Thoracic aorta (tissue), 2 donors: ENCODE data around the gene TRAK1. TPM values are rescaled to one million over a fixed set of nuclear protein-coding genes. Genes with fewer than 3 reads are reported as not detected.

Source experiments
- ATAC-seq: fragments of 150-250 bp; one replicate; pipeline ENCODE4 v1.8.0; 2017; ENCODE audit warnings: low read depth; ENCODE audit not compliant: insufficient number of reproducible peaks, low FRiP score
- DNase-seq: peaks from one replicate; pipeline ENCODE4 v3.0.0-alpha.2; 2020; ENCODE audit warnings: low spot score
- H3K27ac ChIP-seq, 2 donors: fragments of 200-600 bp; sonication (generic); 1 replicate in 1 of 2; 2 replicates in 1 of 2; pipeline ENCODE4 v1.5.1; 2016; ENCODE audit warnings: mild to moderate bottlenecking in 2 of 2, moderate library complexity in 2 of 2
- H3K27me3 ChIP-seq: fragments of 200-600 bp; sonication (generic); replicated peaks from 2 replicates; pipeline ENCODE4 v1.6.0; 2016; ENCODE audit warnings: mild to moderate bottlenecking; ENCODE audit not compliant: insufficient read depth
- H3K36me3 ChIP-seq: fragments of 200-600 bp; sonication (generic); one replicate; pipeline ENCODE4 v1.5.1; 2016
- H3K4me1 ChIP-seq, 2 donors: fragments of 200-600 bp; sonication (generic); 1 replicate in 1 of 2; 2 replicates in 1 of 2; pipeline versions ENCODE4 v1.5.1 to v1.6.0; 2016; ENCODE audit warnings: low read depth in 2 of 2, mild to moderate bottlenecking in 1 of 2; ENCODE audit not compliant: control insufficient read depth in 1 of 2
- H3K4me3 ChIP-seq: fragments of 200-600 bp; sonication (generic); 2 replicates; pipeline ENCODE4 v1.5.1; 2016; ENCODE audit warnings: mild to moderate bottlenecking
- H3K9me3 ChIP-seq: fragments of 200-600 bp; sonication (generic); 2 replicates; pipeline ENCODE4 v1.5.1; 2016
- total RNA-seq, 2 donors: library from RNA; depleted of rRNA; stranded (reverse); fragments of >200 nt; gene quantifications; one replicate each; pipeline versions ENCODE4 v1.1.0 to v1.2.3, GENCODE V29; 2016
- TF ChIP-seq, protein P1 (sequence below): fragments of 200-600 bp; sonication (generic); IDR thresholded peaks from one replicate; pipeline ENCODE4 v1.5.1; 2019; ENCODE audit warnings: antibody characterized with exemption

The TRAK1 gene
- total RNA-seq, 2 donors from 2014 or later: 35.1 to 36.0 TPM

DNA sequence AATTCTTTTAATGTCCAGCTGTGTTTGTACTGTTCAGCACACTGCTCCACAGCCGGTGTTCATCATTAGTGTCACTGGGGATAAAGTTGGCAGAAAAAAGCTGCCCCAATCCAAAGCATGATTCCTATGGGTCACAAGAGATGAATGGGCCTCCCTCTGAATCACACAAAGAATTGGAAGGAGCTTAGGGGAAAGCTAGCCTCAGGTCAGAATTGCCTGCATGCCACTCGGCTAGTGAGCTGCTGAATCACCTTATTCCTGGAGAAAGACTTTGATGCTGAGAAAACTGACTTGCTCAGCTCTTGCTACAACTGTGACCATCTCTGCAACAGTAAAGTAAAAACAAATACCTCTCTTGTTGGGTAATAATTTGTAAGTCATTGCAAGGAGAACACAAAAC is 171.4 kb downstream of the TRAK1 start:
- TF ChIP-seq, protein P1, sequence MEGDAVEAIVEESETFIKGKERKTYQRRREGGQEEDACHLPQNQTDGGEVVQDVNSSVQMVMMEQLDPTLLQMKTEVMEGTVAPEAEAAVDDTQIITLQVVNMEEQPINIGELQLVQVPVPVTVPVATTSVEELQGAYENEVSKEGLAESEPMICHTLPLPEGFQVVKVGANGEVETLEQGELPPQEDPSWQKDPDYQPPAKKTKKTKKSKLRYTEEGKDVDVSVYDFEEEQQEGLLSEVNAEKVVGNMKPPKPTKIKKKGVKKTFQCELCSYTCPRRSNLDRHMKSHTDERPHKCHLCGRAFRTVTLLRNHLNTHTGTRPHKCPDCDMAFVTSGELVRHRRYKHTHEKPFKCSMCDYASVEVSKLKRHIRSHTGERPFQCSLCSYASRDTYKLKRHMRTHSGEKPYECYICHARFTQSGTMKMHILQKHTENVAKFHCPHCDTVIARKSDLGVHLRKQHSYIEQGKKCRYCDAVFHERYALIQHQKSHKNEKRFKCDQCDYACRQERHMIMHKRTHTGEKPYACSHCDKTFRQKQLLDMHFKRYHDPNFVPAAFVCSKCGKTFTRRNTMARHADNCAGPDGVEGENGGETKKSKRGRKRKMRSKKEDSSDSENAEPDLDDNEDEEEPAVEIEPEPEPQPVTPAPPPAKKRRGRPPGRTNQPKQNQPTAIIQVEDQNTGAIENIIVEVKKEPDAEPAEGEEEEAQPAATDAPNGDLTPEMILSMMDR: no peak
- Histone ChIP-seq H3K27ac (no peak overlapping the region), H3K9me3 (no peaks in the 10 kb centered on the region), H3K4me3 (no peak overlapping the region), H3K27me3 (peaks cover 5% of the 10 kb centered on the region), H3K36me3 (no peaks in the 10 kb centered on the region), H3K4me1 (peaks cover 4 to 18% of the 10 kb centered on the region in 2 donors)
- DNase-seq (no peak), ATAC-seq (no peak)

DNA sequence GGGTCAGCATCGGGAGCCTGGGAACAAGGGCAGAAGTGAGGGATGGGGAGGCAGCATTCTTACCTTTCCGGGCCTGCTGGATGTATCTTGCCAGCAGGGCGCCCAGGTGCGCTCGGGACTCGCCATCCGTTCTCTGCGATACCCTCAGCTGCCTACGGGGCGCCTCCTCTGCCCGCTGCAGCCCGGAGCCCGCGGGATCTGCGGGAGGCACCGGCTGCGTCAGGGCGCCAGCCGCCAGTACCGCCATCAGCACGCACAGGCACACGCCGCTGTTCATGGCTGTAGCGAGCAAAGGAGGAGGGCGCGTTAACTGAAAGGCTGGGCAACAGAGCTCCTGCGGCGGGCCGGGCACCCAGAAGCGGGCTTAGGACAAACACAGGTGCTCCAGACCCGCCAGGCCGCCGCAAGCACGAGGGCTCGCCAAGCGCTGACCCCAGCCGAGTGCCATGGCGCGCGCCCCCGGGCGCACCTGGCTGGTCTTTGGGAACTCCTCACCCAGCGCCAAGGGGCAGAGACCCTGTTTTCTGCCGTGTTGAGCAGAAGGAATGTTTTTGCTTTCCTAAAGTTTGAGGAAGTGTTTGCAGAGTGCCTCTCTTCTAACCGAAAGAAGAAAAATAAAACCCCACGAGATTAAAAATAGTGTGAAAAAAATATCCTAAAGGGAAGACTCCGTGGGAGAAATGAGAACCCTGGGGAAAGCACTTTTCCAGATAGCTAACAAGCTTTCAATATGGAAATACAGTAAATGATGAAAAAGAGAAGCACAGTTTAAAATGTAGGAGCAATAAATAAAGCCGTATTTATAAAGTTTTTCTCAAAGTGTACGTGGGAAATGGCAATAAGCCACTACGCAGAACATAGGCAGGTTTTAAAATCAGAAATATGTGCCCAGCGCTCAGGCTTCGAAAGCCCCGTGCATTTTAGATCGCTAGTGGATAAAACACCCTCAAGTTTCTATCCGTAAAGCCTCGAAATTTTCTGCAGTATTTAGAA is 172.5 kb downstream of the TRAK1 start:
- Histone ChIP-seq H3K27ac (no peak overlapping the region), H3K36me3 (no peaks in the 10 kb centered on the region), H3K27me3 (peaks cover 5% of the 10 kb centered on the region), H3K4me3 (peak overlapping the region; percentile 29), H3K4me1 (peaks cover 4 to 18% of the 10 kb centered on the region in 2 donors), H3K9me3 (no peaks in the 10 kb centered on the region)
- ATAC-seq: no peak
- TF ChIP-seq, protein P1: no peak
- no peak for DNase-seq

DNA sequence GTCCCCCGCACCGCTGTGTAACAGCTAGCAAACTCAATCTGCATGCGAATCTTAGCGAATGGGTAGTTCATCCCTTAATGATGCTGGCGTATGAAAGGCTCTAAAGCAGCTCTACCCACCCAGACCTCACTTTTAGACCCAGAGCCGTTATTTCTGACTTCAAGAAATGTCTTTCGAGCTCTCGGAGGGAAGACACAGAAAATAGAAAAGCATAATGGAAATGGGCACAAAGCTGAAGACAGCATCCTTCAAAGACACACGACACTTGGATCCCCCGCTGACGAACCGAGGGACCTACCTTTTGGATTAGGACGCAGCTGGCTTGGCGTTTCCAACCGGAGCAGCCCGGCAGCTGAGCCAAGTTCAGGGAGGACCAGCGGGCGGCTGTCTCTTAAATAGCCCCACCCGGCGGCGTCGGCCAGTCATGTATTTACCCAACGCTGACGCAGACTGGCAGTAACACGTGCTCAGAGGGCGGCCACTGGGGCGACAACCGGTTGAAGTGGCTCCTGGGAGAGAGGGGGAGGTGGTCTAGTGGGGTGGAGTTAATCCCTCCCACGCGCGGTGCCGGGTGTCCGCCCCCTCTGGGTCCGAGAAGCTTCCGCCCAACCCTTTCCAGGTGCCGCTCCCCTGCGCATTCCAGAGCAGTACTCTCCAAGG is 173.4 kb downstream of the TRAK1 start:
- TF ChIP-seq, protein P1: no peak
- Histone ChIP-seq H3K27ac (no peak overlapping the region), H3K4me1 (peaks cover 4 to 18% of the 10 kb centered on the region in 2 donors), H3K4me3 (peak overlapping the region; percentile 14), H3K9me3 (no peaks in the 10 kb centered on the region), H3K27me3 (peaks cover 5% of the 10 kb centered on the region), H3K36me3 (no peaks in the 10 kb centered on the region)
- DNase-seq: no peak
- no peak for ATAC-seq

DNA sequence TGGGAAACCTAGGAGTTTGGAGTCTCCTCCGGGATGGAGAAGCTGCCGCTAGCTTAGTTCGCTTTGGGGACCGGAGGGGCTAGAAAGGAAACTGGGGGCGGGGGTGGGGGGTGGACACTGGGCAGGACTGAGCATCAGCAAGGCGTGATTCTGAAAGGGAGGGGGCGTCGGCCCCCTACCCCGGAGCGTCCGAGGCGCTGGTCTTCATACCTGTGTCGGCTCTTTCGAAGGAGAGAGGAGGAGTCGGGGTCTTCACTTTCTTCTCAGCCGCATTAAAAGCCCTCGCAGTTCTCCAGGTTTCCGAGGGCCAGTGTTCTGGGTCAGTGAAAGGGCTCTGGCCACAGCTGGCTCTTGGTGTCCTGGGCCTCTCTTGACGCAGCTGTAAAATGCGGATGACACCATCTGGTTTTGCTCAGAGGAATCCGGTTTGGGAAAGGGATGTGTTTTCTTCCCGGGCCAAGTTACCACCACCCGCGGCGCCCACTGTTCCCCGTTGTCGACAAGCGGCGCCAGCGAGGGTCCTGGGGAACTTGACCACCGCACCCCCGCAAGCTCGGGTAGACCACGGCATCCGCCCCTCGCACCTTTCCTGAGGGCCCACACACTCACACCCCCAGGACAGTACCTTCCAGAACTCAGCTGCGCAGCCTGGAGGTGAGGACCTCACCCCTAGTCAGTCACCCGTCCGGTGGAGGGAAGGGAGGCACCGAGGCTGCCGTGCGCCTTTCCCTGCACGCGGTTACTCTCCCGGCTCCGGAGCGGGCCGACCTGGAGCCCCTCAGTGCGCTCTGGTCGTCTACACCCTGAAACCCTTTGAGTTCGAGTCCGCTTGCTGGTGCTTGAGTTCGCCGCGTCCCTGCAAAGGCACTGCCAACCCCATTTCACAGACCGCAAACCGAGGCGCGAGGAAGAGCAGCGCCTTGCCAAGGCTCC is 174.2 kb downstream of the TRAK1 start:
- TF ChIP-seq, protein P1: no peak
- ATAC-seq: no peak
- H3K9me3 ChIP-seq: no peaks in the 10 kb centered on the region
- H3K36me3 ChIP-seq: no peaks in the 10 kb centered on the region
- peaks cover 4 to 18% of the 10 kb centered on the region in 2 donors for H3K4me1 ChIP-seq
- no peak for DNase-seq
- peaks cover 5% of the 10 kb centered on the region for H3K27me3 ChIP-seq
- peak overlapping the region; percentile 14 for H3K4me3 ChIP-seq
- H3K27ac ChIP-seq: no peak overlapping the region
